H7 (cell line): ENCODE data around the gene CYP4F2. TPM values are rescaled to one million over a fixed set of nuclear protein-coding genes. Genes with fewer than 3 reads are reported as not detected.
"Not testable (repeated sequence)": the region's sequence is repeated elsewhere in the genome, so short reads cannot be mapped to it uniquely, and the experiment has no call there.

ENCODE experiments used
- DNase-seq: peaks from one replicate; pipeline ENCODE4 v3.0.0; 2012
- H3K27me3 ChIP-seq: 2 replicates; pipeline ENCODE4 v1.6.0; 2011; ENCODE audit warnings: mild to moderate bottlenecking, low read length; ENCODE audit not compliant: control insufficient read depth, insufficient read depth
- H3K36me3 ChIP-seq: replicated peaks from 2 replicates; pipeline ENCODE4 v1.5.1; 2011; ENCODE audit warnings: low read length; ENCODE audit not compliant: control insufficient read depth, insufficient read depth
- H3K4me3 ChIP-seq: 2 replicates; pipeline ENCODE4 v1.5.1; 2011; ENCODE audit warnings: low read depth, mild to moderate bottlenecking, control low read depth, low read length, moderate library complexity; ENCODE audit not compliant: insufficient read depth
- total RNA-seq: library from RNA; depleted of rRNA; stranded (reverse); fragments of >200 nt; shearing (Covaris generic); gene quantifications from 2 replicates; pipeline ENCODE4 v1.2.3, GENCODE V29; 2014; rRNA removed

CYP4F2 gene
- not detected in 2 replicates for total RNA-seq

- no peak for DNase-seq
- no peaks in the 10 kb centered on the region for H3K27me3 ChIP-seq
- no peaks in the 10 kb centered on the region for H3K36me3 ChIP-seq
- H3K4me3 ChIP-seq, result no peak within 1 kb of the TSS
Measured at GRCh38 chr19:15897738-15898276, at the start of gene CYP4F2. TSS of gene CYP4F2 (minus strand) at chr19:15898074. CDS start at chr19:15897611, 463 bp downstream.

GRCh38 chr19:15945301-15945700, 47.4 kb upstream of the CYP4F2 start:
- H3K4me3 ChIP-seq, result no peak overlapping the region
- no peaks in the 10 kb centered on the region for H3K27me3 ChIP-seq
- H3K36me3 ChIP-seq, result no peaks in the 10 kb centered on the region
- no peak for DNase-seq

- Histone ChIP-seq H3K27me3 (no peaks in the 10 kb centered on the region), H3K36me3 (no peaks in the 10 kb centered on the region), H3K4me3 (no peak overlapping the region)
- no peak for DNase-seq
Measured at GRCh38 chr19:15944401-15944800, 46.5 kb upstream of the CYP4F2 start.

GRCh38 chr19:15937771-15938170, 39.9 kb upstream of the CYP4F2 start:
- Histone ChIP-seq H3K36me3 (no peaks in the 10 kb centered on the region), H3K27me3 (no peaks in the 10 kb centered on the region), H3K4me3 (no peak overlapping the region)
- DNase-seq, result no peak

DNA sequence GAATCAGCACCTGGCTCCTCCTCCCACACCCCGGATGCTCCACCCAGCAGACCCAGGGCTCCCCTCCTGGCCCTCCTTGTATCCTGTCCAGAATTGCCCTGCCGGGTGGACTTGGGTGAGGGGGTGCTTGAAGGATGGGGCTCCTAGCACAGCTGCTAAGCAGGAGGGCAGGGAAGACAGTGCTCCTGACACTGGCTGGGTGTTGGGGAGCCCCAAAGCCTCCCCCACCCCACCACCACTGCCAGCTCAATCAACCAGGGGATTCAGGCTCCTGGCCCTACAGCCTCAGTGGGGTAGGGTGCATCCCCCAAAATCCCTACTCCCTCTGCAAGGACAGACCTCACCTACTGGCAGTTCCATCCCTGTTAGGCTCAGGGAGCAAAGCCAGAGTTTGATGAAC, 39.1 kb upstream of the CYP4F2 start:
- Histone ChIP-seq H3K27me3 (no peaks in the 10 kb centered on the region), H3K4me3 (no peak overlapping the region), H3K36me3 (no peaks in the 10 kb centered on the region)
- DNase-seq, result no peak

- Histone ChIP-seq H3K4me3 (no peak overlapping the region), H3K36me3 (no peaks in the 10 kb centered on the region), H3K27me3 (no peaks in the 10 kb centered on the region)
- DNase-seq, result no peak
Measured at GRCh38 chr19:15936173-15936572, 38.3 kb upstream of the CYP4F2 start.

GRCh38 chr19:15935167-15935702, 37.4 kb upstream of the CYP4F2 start:
- Histone ChIP-seq H3K27me3 (no peaks in the 10 kb centered on the region), H3K36me3 (no peaks in the 10 kb centered on the region), H3K4me3 (no peak overlapping the region)
- no peak for DNase-seq

- Histone ChIP-seq H3K36me3 (no peaks in the 10 kb centered on the region), H3K4me3 (no peak within 1 kb of the TSS), H3K27me3 (no peaks in the 10 kb centered on the region)
- no peak for DNase-seq
Measured at GRCh38 chr19:15934332-15935078, 36.6 kb upstream of the CYP4F2 start, which contains the start of gene CYP4F11. TSS of gene CYP4F11 (minus strand) at chr19:15934529. CDS start at chr19:15934408, 121 bp downstream.

GRCh38 chr19:15933761-15934331, 36.0 kb upstream of the CYP4F2 start:
- not testable (repeated sequence) for H3K4me3 ChIP-seq, H3K36me3 ChIP-seq, DNase-seq, H3K27me3 ChIP-seq

DNA sequence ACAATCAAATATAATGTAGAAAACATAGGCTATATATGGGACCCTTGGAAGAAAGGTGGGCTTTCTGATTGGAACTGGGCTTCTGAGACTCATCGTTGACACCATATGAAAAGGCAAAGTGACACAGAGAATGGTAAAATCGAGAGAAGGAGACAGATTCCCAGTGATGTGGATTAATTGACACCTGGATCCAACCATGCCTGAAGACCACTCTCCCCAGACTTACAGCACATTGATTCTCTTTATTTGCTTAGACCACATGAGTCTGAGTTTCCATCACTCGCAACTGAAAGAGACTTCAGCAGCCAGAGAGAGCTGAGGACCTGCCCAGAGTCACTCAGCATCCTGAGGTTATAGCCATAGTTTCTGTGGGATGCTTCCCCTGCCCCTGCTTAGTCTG, 30.4 kb upstream of the CYP4F2 start:
- no peak overlapping the region for H3K4me3 ChIP-seq
- H3K36me3 ChIP-seq, result no peaks in the 10 kb centered on the region
- no peaks in the 10 kb centered on the region for H3K27me3 ChIP-seq
- DNase-seq, result no peak

DNA sequence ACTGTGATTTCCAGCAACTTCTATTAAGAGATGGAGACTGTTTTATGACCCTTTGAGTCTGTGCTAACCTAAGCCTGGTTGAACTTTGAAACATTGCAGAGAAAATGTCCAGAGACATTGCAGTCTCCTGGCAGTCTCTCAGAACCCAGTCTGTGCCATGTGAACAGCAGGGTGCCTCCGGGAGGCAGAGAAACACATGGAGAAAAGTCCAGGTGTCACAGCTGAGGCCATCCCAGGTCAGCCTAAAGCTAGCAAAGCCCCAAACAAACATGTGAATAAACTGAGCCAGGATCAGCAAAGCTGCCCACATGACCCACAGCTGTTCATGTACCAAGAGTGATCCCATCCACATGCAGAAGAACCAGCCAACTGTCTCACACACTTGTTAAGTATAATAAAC, 28.6 kb upstream of the CYP4F2 start:
- Histone ChIP-seq H3K4me3 (no peak overlapping the region), H3K36me3 (no peaks in the 10 kb centered on the region), H3K27me3 (no peaks in the 10 kb centered on the region)
- no peak for DNase-seq

DNA sequence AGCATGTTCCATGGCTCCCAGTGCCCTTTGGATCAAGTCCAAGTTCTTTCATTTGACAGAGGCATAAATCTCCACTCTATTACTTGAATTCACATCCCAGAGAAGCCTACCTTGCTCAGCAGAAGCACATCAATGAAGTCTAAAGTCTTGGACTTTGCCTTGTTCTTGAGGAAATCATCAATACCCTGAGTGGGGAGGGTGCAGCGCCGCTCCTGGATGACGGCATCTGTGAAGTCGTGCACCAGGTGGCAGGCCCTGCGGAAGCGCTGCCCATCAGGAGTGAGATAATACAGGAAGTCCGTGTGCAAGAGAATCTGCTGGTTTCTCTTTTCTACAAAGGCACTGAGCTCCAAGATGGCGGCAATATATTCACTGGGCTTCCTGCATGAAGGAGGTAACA, 25.8 kb upstream of the CYP4F2 start:
- Histone ChIP-seq H3K4me3 (no peak overlapping the region), H3K36me3 (no peaks in the 10 kb centered on the region), H3K27me3 (no peaks in the 10 kb centered on the region)
- DNase-seq, result no peak

- no peaks in the 10 kb centered on the region for H3K27me3 ChIP-seq
- no peaks in the 10 kb centered on the region for H3K36me3 ChIP-seq
- DNase-seq, result no peak
- H3K4me3 ChIP-seq, result no peak overlapping the region
Measured at GRCh38 chr19:15922021-15922420, 24.1 kb upstream of the CYP4F2 start.

DNA sequence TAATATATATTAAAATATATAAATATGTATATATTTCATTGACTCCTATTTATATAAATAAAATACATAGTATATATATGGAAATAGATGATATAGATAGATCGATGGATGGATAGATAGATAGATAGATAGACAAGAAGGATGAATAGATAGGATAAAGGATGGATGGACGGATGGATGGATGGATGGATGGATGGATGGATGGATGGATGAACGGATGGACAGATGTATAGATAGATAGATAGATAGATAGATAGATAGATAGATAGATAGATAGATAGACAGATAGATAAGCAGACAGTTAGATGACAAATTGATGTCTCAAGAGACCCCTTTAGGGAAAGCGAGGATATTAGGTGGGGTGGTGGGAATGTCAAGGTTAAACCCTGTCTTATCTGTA, 21.4 kb upstream of the CYP4F2 start:
- no peak for DNase-seq
- H3K4me3 ChIP-seq, result no peak overlapping the region
- H3K36me3 ChIP-seq, result no peaks in the 10 kb centered on the region
- H3K27me3 ChIP-seq, result no peaks in the 10 kb centered on the region

DNA sequence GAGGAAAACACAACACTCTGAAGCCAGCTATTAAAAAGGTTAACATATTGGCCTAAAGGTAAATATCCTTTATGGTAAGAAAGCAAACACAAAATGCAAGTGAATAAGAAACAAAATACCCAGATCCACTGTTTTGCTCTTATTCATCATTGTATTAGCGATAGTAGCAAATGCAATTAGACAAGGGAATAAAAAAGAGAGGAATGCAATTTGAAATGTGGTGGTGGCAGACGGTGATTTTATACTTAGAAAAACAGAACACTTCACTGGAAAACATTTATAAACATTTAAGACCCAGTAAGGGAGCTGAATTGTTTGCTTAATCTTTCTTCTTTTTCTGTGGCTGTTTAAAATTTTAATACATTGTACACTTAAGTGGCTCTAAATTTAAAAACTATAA, 17.2 kb upstream of the CYP4F2 start:
- H3K4me3 ChIP-seq, result no peak overlapping the region
- no peaks in the 10 kb centered on the region for H3K27me3 ChIP-seq
- no peaks in the 10 kb centered on the region for H3K36me3 ChIP-seq
- no peak for DNase-seq
